HEK293T (cell line): ENCODE measurements around the gene TLCD5.
A peak's percentile ranks its signal among the peaks of the same experiment; 100 is the strongest.

ENCODE experiments used
- CTCF ChIA-PET: fragments of 350-600 bp; formaldehyde crosslinking; extraction: SDS; loops from one replicate; lab custom pipeline; 2021; ENCODE audit warnings: antibody characterized with exemption, inconsistent platforms; lab: Yijun Ruan, JAX
- POLR2A ChIA-PET: fragments of 350-600 bp; formaldehyde crosslinking; extraction: SDS; loops from one replicate; lab custom pipeline; 2020; ENCODE audit warnings: antibody characterized with exemption, inconsistent platforms; lab: Yijun Ruan, JAX
- DNase-seq: peaks from one replicate; pipeline ENCODE4 v3.0.0; 2012; ENCODE audit warnings: mixed read lengths; ENCODE audit errors: extremely low spot score
- ARNT ChIP-seq: fragments of 450-650 bp; IDR thresholded peaks from 2 replicates; pipeline ENCODE4 v1.6.1; 2017; ENCODE audit warnings: mild to moderate bottlenecking
- BHLHE40 ChIP-seq: fragments of 450-650 bp; IDR thresholded peaks from 2 replicates; pipeline ENCODE4 v1.6.1; 2016; ENCODE audit warnings: mild to moderate bottlenecking, moderate library complexity, borderline replicate concordance
- CTBP1 ChIP-seq: fragments of 450-650 bp; IDR thresholded peaks from 2 replicates; pipeline ENCODE4 v1.6.1; 2016; ENCODE audit warnings: borderline replicate concordance
- ELF4 ChIP-seq: fragments of 450-650 bp; IDR thresholded peaks from 2 replicates; pipeline ENCODE4 v1.6.1; 2017; ENCODE audit warnings: antibody characterized with exemption
- FOXA1 ChIP-seq: fragments of 450-650 bp; IDR thresholded peaks from 2 replicates; pipeline ENCODE4 v1.6.1; 2016; ENCODE audit warnings: mild to moderate bottlenecking
- FOXK2 ChIP-seq: fragments of 450-650 bp; IDR thresholded peaks from 2 replicates; pipeline ENCODE4 v1.6.1; 2016; ENCODE audit warnings: mild to moderate bottlenecking
- FOXM1 ChIP-seq: fragments of 450-650 bp; IDR thresholded peaks from 2 replicates; pipeline ENCODE4 v1.6.1; 2017; ENCODE audit warnings: mild to moderate bottlenecking, borderline replicate concordance
- HDGF ChIP-seq: fragments of 450-650 bp; IDR thresholded peaks from 2 replicates; pipeline ENCODE4 v1.6.1; 2017; ENCODE audit warnings: antibody characterized with exemption, borderline replicate concordance
- L3MBTL2 ChIP-seq: fragments of 450-650 bp; conservative IDR thresholded peaks from 2 replicates; pipeline ENCODE4 v1.6.1; 2016; ENCODE audit warnings: mild to moderate bottlenecking
- LEF1 ChIP-seq: fragments of 450-650 bp; IDR thresholded peaks from 2 replicates; pipeline ENCODE4 v1.6.1; 2017; ENCODE audit warnings: mild to moderate bottlenecking, borderline replicate concordance
- NFRKB ChIP-seq: fragments of 450-650 bp; IDR thresholded peaks from 2 replicates; pipeline ENCODE4 v1.6.1; 2016; ENCODE audit warnings: mild to moderate bottlenecking, moderate library complexity
- PKNOX1 ChIP-seq: fragments of 450-650 bp; IDR thresholded peaks from 2 replicates; pipeline ENCODE4 v1.6.1; 2016
- SP1 ChIP-seq: fragments of 450-650 bp; IDR thresholded peaks from 2 replicates; pipeline ENCODE4 v1.6.1; 2017
- SUZ12 ChIP-seq: fragments of 450-650 bp; IDR thresholded peaks from 2 replicates; pipeline ENCODE4 v1.6.1; 2016; ENCODE audit warnings: mild to moderate bottlenecking
- TARDBP ChIP-seq: fragments of 450-650 bp; IDR thresholded peaks from 2 replicates; pipeline ENCODE4 v1.6.1; 2016
- ZNF384 ChIP-seq: fragments of 450-650 bp; IDR thresholded peaks from 2 replicates; pipeline ENCODE4 v1.6.1; 2016

The TLCD5 gene

GRCh38 chr11:120365512-120365911 lies 40.4 kb downstream of the TLCD5 start:
- ChIA-PET CTCF (no interaction called here), POLR2A (no interaction called here)
- no peak for DNase-seq
- no peak for TF ChIP-seq HDGF
- TF ChIP-seq LEF1, result no peak
- no peak for TF ChIP-seq FOXA1
- TF ChIP-seq FOXM1, result no peak
- TF ChIP-seq SP1, result no peak
- TF ChIP-seq FOXK2, result no peak

GRCh38 chr11:120372296-120372695 lies 47.2 kb downstream of the TLCD5 start:
- DNase-seq, result no peak
- POLR2A ChIA-PET, result interaction anchor here (1.4 kb wide), 1 partner anchor 9 kb away, joined by 4 read pairs; no protein-coding TSS in a partner anchor
- CTCF ChIA-PET, result interaction anchor here (0.8 kb wide), 1 partner anchor 66 kb away, joined by 3 read pairs; no protein-coding TSS in a partner anchor
- TF ChIP-seq FOXK2 (no peak), SUZ12 (no peak), ARNT (no peak), FOXA1 (no peak), NFRKB (no peak), L3MBTL2 (no peak)

- POLR2A ChIA-PET, result interaction anchor here (0.7 kb wide), 1 partner anchor 36 kb away, joined by 3 read pairs; no protein-coding TSS in a partner anchor
- no peak for DNase-seq
- CTCF ChIA-PET, result interaction anchor here (0.6 to 1.1 kb wide), 2 partner anchors 41 to 555 kb away, joined by 3 to 4 read pairs; no protein-coding TSS in a partner anchor
- TF ChIP-seq ZNF384, result no peak
- TF ChIP-seq HDGF, result no peak
- no peak for TF ChIP-seq LEF1
- no peak for TF ChIP-seq SP1
- no peak for TF ChIP-seq FOXM1
- no peak for TF ChIP-seq BHLHE40
Measured at GRCh38 chr11:120375076-120375475, 50.0 kb downstream of the TLCD5 start.

- no peak for DNase-seq
- CTCF ChIA-PET, result interaction anchor here (1.2 kb wide), 1 partner anchor 9 kb away, joined by 3 read pairs; no protein-coding TSS in a partner anchor
- POLR2A ChIA-PET, result no interaction called here
- TF ChIP-seq ARNT (no peak), ELF4 (no peak), FOXA1 (no peak), CTBP1 (no peak), NFRKB (no peak), SUZ12 (no peak), ZNF384 (no peak), LEF1 (no peak), L3MBTL2 (no peak), SP1 (no peak), BHLHE40 (no peak)
Measured at GRCh38 chr11:120376547-120377182, 51.6 kb downstream of the TLCD5 start.

- CTCF ChIA-PET, result no interaction called here
- POLR2A ChIA-PET, result no interaction called here
- no peak for TF ChIP-seq ELF4
- TF ChIP-seq PKNOX1, result 0 out of 2 replicates have a peak, but pooled peaks have one; percentile 15
- no peak for DNase-seq
Measured at GRCh38 chr11:120378474-120378873, 53.4 kb downstream of the TLCD5 start.

- POLR2A ChIA-PET, result no interaction called here
Measured at GRCh38 chr11:120381401-120381800, 56.3 kb downstream of the TLCD5 start.

More at GRCh38 chr11:120381401-120381800, 56.3 kb downstream of the TLCD5 start:
- TF ChIP-seq NFRKB (no peak), FOXK2 (no peak), CTBP1 (no peak), SUZ12 (no peak), TARDBP (no peak), PKNOX1 (no peak), FOXM1 (no peak), BHLHE40 (no peak)
- CTCF ChIA-PET, result no interaction called here
- no peak for DNase-seq
